KMS-11 (cell line): ENCODE measurements around the gene LAMA2.

Experiments
- H2AFZ ChIP-seq: fragments of 200-600 bp; sonication (generic); 2 replicates; pipeline ENCODE4 v1.6.1; 2016; ENCODE audit warnings: antibody characterized with exemption, mixed run types, low read depth
- H3K27ac ChIP-seq: fragments of 200-600 bp; sonication (generic); 2 replicates; pipeline ENCODE4 v1.6.1; 2016; ENCODE audit warnings: mild to moderate bottlenecking, mixed run types
- H3K27me3 ChIP-seq: fragments of 200-600 bp; sonication (generic); 2 replicates; pipeline ENCODE4 v1.6.1; 2017; ENCODE audit warnings: mild to moderate bottlenecking, low read depth, mixed run types, moderate library complexity; ENCODE audit not compliant: insufficient read depth
- H3K36me3 ChIP-seq: fragments of 200-600 bp; sonication (generic); 2 replicates; pipeline ENCODE4 v1.6.1; 2017; ENCODE audit warnings: mild to moderate bottlenecking, mixed run types; ENCODE audit not compliant: insufficient read depth
- H3K4me1 ChIP-seq: fragments of 200-600 bp; sonication (generic); 2 replicates; pipeline ENCODE4 v1.6.1; 2016; ENCODE audit warnings: mild to moderate bottlenecking, low read depth, mixed run types; ENCODE audit not compliant: poor library complexity, severe bottlenecking
- H3K4me2 ChIP-seq: fragments of 200-600 bp; sonication (generic); 2 replicates; pipeline ENCODE4 v1.7.0; 2016; ENCODE audit warnings: mild to moderate bottlenecking, mixed run types
- H3K4me3 ChIP-seq: fragments of 200-600 bp; sonication (generic); IDR thresholded peaks from 2 replicates; pipeline ENCODE4 v1.6.1; 2017; ENCODE audit warnings: low read depth, low read length, mixed read lengths; ENCODE audit not compliant: insufficient read depth
- H3K79me2 ChIP-seq: fragments of 200-600 bp; sonication (generic); 2 replicates; pipeline ENCODE4 v1.6.1; 2016; ENCODE audit warnings: low read depth, mixed run types; ENCODE audit not compliant: insufficient read depth
- H3K9ac ChIP-seq: fragments of 200-600 bp; sonication (generic); 2 replicates; pipeline ENCODE4 v1.6.1; 2016; ENCODE audit warnings: mild to moderate bottlenecking, mixed run types
- H4K20me1 ChIP-seq: fragments of 200-600 bp; sonication (generic); 2 replicates; pipeline ENCODE4 v1.6.1; 2016; ENCODE audit warnings: mild to moderate bottlenecking, mixed run types; ENCODE audit not compliant: insufficient read depth
- TF ChIP-seq, protein P1 (sequence below): fragments of 200-600 bp; sonication (generic); conservative IDR thresholded peaks from 2 replicates; pipeline ENCODE4 v1.6.1; 2017; ENCODE audit warnings: low read depth, mild to moderate bottlenecking, antibody characterized with exemption, low read length, moderate library complexity, mixed read lengths

Gene LAMA2

DNA sequence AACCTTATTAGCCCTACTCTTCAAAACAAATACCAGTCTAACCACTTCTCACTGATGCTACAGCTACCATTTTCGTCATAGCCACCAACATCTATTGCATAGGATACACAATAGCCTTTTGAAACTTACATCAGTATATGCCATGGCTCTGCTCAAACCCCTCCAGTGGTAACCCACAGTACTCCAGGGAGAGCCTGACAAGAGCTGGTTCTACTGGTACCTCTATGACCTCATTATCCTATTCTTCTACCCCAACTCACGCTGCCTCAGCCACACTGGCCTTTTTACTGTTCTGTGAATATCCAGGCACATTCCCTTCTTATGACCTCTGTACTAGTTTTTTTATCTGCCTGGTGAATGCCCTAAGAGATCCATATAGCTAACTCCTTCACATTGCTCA, 669.5 kb downstream of the LAMA2 start:
- Histone ChIP-seq H3K4me1 (no peaks in the 10 kb centered on the region), H2AFZ (no peak overlapping the region), H3K4me3 (no peak overlapping the region), H3K79me2 (no peaks in the 10 kb centered on the region), H3K27me3 (no peaks in the 10 kb centered on the region), H3K36me3 (no peaks in the 10 kb centered on the region), H3K9ac (no peak overlapping the region), H3K27ac (no peak overlapping the region), H4K20me1 (no peaks in the 10 kb centered on the region), H3K4me2 (no peak overlapping the region)
- TF ChIP-seq, protein P1, sequence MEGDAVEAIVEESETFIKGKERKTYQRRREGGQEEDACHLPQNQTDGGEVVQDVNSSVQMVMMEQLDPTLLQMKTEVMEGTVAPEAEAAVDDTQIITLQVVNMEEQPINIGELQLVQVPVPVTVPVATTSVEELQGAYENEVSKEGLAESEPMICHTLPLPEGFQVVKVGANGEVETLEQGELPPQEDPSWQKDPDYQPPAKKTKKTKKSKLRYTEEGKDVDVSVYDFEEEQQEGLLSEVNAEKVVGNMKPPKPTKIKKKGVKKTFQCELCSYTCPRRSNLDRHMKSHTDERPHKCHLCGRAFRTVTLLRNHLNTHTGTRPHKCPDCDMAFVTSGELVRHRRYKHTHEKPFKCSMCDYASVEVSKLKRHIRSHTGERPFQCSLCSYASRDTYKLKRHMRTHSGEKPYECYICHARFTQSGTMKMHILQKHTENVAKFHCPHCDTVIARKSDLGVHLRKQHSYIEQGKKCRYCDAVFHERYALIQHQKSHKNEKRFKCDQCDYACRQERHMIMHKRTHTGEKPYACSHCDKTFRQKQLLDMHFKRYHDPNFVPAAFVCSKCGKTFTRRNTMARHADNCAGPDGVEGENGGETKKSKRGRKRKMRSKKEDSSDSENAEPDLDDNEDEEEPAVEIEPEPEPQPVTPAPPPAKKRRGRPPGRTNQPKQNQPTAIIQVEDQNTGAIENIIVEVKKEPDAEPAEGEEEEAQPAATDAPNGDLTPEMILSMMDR, result no peak

GRCh38 chr6:129555206-129555832, 672.4 kb downstream of the LAMA2 start:
- no peak overlapping the region for H3K4me3 ChIP-seq
- H3K36me3 ChIP-seq, result no peaks in the 10 kb centered on the region
- no peak overlapping the region for H2AFZ ChIP-seq
- H3K4me1 ChIP-seq, result no peaks in the 10 kb centered on the region
- no peak overlapping the region for H3K9ac ChIP-seq
- no peak overlapping the region for H3K27ac ChIP-seq
- no peak overlapping the region for H3K4me2 ChIP-seq
- no peaks in the 10 kb centered on the region for H3K27me3 ChIP-seq
- no peaks in the 10 kb centered on the region for H3K79me2 ChIP-seq
- H4K20me1 ChIP-seq, result no peaks in the 10 kb centered on the region
- TF ChIP-seq, protein P1, result no peak

GRCh38 chr6:129558248-129558647, 675.3 kb downstream of the LAMA2 start:
- no peaks in the 10 kb centered on the region for H3K79me2 ChIP-seq
- H2AFZ ChIP-seq, result no peak overlapping the region
- H3K4me2 ChIP-seq, result no peak overlapping the region
- TF ChIP-seq, protein P1, result no peak
- no peaks in the 10 kb centered on the region for H4K20me1 ChIP-seq
- H3K4me1 ChIP-seq, result no peaks in the 10 kb centered on the region
- H3K4me3 ChIP-seq, result no peak overlapping the region
- H3K36me3 ChIP-seq, result no peaks in the 10 kb centered on the region
- H3K27me3 ChIP-seq, result no peaks in the 10 kb centered on the region
- H3K27ac ChIP-seq, result no peak overlapping the region
- H3K9ac ChIP-seq, result no peak overlapping the region

- H4K20me1 ChIP-seq, result no peaks in the 10 kb centered on the region
- no peak overlapping the region for H3K4me2 ChIP-seq
- H2AFZ ChIP-seq, result no peak overlapping the region
- no peaks in the 10 kb centered on the region for H3K4me1 ChIP-seq
- no peaks in the 10 kb centered on the region for H3K79me2 ChIP-seq
- no peak overlapping the region for H3K27ac ChIP-seq
- no peaks in the 10 kb centered on the region for H3K36me3 ChIP-seq
- H3K27me3 ChIP-seq, result no peaks in the 10 kb centered on the region
- H3K4me3 ChIP-seq, result no peak overlapping the region
- H3K9ac ChIP-seq, result no peak overlapping the region
- TF ChIP-seq, protein P1, result no peak
These were observed 682.4 kb downstream of the LAMA2 start for GRCh38 chr6:129565366-129565765.
